IMR-90 (cell line): ENCODE measurements around the gene FGR. TPM values are rescaled to one million over a fixed set of nuclear protein-coding genes. Genes with fewer than 3 reads are reported as not detected.

Experiments
- ATAC-seq: fragments of 200-7000 bp; cut with Tn5 transposase; 2 replicates; pipeline ENCODE4 v1.9.1; 2020; ENCODE audit warnings: low read depth, mild to moderate bottlenecking, moderate library complexity
- BruUV-seq: library from RNA; stranded (reverse); fragments of 400-500 nt; replicated peaks from 2 replicates; lab custom pipeline; 2021; lab: Mats Ljungman, UMichigan
- CTCF ChIA-PET: fragments of 300-600 bp; formaldehyde crosslinking; extraction: SDS; loops from one replicate; lab custom pipeline; 2021; ENCODE audit warnings: antibody characterized with exemption; lab: Yijun Ruan, JAX
- POLR2A ChIA-PET: fragments of 300-600 bp; sonication (Branson Sonifier 250); formaldehyde crosslinking; loops from one replicate; lab custom pipeline; 2022; ENCODE audit warnings: antibody characterized with exemption; ENCODE audit not compliant: unreplicated experiment; lab: Charles Lee
- DNase-seq: peaks from one replicate; pipeline ENCODE4 v3.0.0; 2013
- H2AFZ ChIP-seq: replicated peaks from 2 replicates; pipeline ENCODE3; 2013; ENCODE audit warnings: low read length, mild to moderate bottlenecking; ENCODE audit not compliant: poor library complexity
- H2AK5ac ChIP-seq: 2 replicates; pipeline ENCODE4 v1.6.1; 2013; ENCODE audit warnings: low read depth, low read length, inconsistent platforms
- H2AK9ac ChIP-seq: replicated peaks from 2 replicates; pipeline ENCODE3; 2013; ENCODE audit warnings: mild to moderate bottlenecking, low read depth, low read length, moderate library complexity; ENCODE audit not compliant: poor library complexity
- H2BK120ac ChIP-seq: 2 replicates; pipeline ENCODE4 v1.6.1; 2013; ENCODE audit warnings: low read depth, low read length, inconsistent platforms
- H2BK15ac ChIP-seq: 3 replicates; pipeline ENCODE4 v1.6.1; 2013; ENCODE audit warnings: low read depth, low read length, inconsistent platforms
- H2BK20ac ChIP-seq: 2 replicates; pipeline ENCODE4 v1.6.1; 2013; ENCODE audit warnings: low read depth, mild to moderate bottlenecking, inconsistent platforms, low read length, moderate library complexity
- H2BK5ac ChIP-seq: 2 replicates; pipeline ENCODE4 v1.6.1; 2013; ENCODE audit warnings: mild to moderate bottlenecking, low read depth, low read length, inconsistent platforms; ENCODE audit not compliant: poor library complexity, severe bottlenecking
- H3K14ac ChIP-seq: replicated peaks from 2 replicates; pipeline ENCODE4 v1.6.1; 2013; ENCODE audit warnings: low read depth, low read length, inconsistent platforms
- H3K18ac ChIP-seq: 2 replicates; pipeline ENCODE4 v1.6.1; 2013; ENCODE audit warnings: low read depth, low read length, control low read depth
- H3K23ac ChIP-seq: 2 replicates; pipeline ENCODE4 v1.6.1; 2013; ENCODE audit warnings: low read depth, low read length, inconsistent platforms
- H3K27ac ChIP-seq: 2 replicates; pipeline ENCODE4 v1.5.1; 2013; ENCODE audit warnings: mild to moderate bottlenecking, control low read depth, low read length; ENCODE audit not compliant: insufficient read depth
- H3K27me3 ChIP-seq: 2 replicates; pipeline ENCODE4 v1.6.1; 2013; ENCODE audit warnings: low read length; ENCODE audit not compliant: control insufficient read depth, insufficient read depth
- H3K36me3 ChIP-seq: 2 replicates; pipeline ENCODE4 v1.6.1; 2013; ENCODE audit warnings: low read length, mixed read lengths; ENCODE audit not compliant: control insufficient read depth, insufficient read depth
- H3K4ac ChIP-seq: 2 replicates; pipeline ENCODE4 v1.6.1; 2013; ENCODE audit warnings: low read depth, low read length, inconsistent platforms
- H3K4me1 ChIP-seq: 2 replicates; pipeline ENCODE4 v1.6.1; 2013; ENCODE audit warnings: low read length, mixed read lengths; ENCODE audit not compliant: control insufficient read depth, insufficient read depth
- H3K4me2 ChIP-seq: 2 replicates; pipeline ENCODE4 v1.6.1; 2013; ENCODE audit warnings: low read depth, mild to moderate bottlenecking, control low read depth, low read length, moderate library complexity
- H3K4me3 ChIP-seq: 2 replicates; pipeline ENCODE4 v1.5.1; 2013; ENCODE audit warnings: low read depth, mild to moderate bottlenecking, control low read depth, low read length, moderate library complexity; ENCODE audit not compliant: insufficient read depth
- H3K56ac ChIP-seq: 2 replicates; pipeline ENCODE4 v1.6.1; 2013; ENCODE audit warnings: low read length, inconsistent platforms; ENCODE audit not compliant: insufficient read depth; ENCODE audit errors: extremely low read depth
- H3K79me1 ChIP-seq, 2 experiments: 2 replicates each; pipeline ENCODE4 v1.6.1; 2013; ENCODE audit warnings: low read length in 2 of 2, inconsistent platforms in 1 of 2, low read depth in 1 of 2
- H3K9ac ChIP-seq: 2 replicates; pipeline ENCODE4 v1.6.1; 2013; ENCODE audit warnings: low read depth, low read length, control low read depth
- H3K9me1 ChIP-seq: 2 replicates; pipeline ENCODE4 v1.6.1; 2013; ENCODE audit warnings: low read length, inconsistent platforms; ENCODE audit not compliant: insufficient read depth
- H3K9me3 ChIP-seq: 2 replicates; pipeline ENCODE4 v1.6.1; 2013; ENCODE audit warnings: low read length; ENCODE audit not compliant: control insufficient read depth, insufficient read depth
- H4K20me1 ChIP-seq: 2 replicates; pipeline ENCODE4 v1.6.1; 2013; ENCODE audit warnings: low read length, inconsistent platforms; ENCODE audit not compliant: insufficient read depth
- H4K5ac ChIP-seq: 2 replicates; pipeline ENCODE4 v1.6.1; 2013; ENCODE audit warnings: mild to moderate bottlenecking, low read depth, low read length, control low read depth
- H4K8ac ChIP-seq, 2 experiments: 2 replicates each; pipeline ENCODE4 v1.6.1; 2013; ENCODE audit warnings: low read depth in 2 of 2, low read length in 2 of 2, control low read depth in 1 of 2, inconsistent platforms in 1 of 2
- H4K91ac ChIP-seq: 2 replicates; pipeline ENCODE4 v1.6.1; 2013; ENCODE audit warnings: low read depth, low read length, inconsistent platforms; ENCODE audit not compliant: insufficient read depth
- FOS ChIP-seq: fragments of 150-350 bp; IDR thresholded peaks from 2 replicates; pipeline ENCODE4 v1.6.1; 2016; ENCODE audit warnings: low read depth, low read length
- MAZ ChIP-seq: IDR thresholded peaks from 2 replicates; pipeline ENCODE4 v1.6.1; 2012; ENCODE audit warnings: low read depth, mild to moderate bottlenecking, low read length, improper control_type of control experiment, moderate library complexity, borderline replicate concordance
- SMC3 ChIP-seq: fragments of 150-350 bp; IDR thresholded peaks from 2 replicates; pipeline ENCODE4 v1.6.1; 2016; ENCODE audit warnings: low read depth, mild to moderate bottlenecking, antibody characterized with exemption, low read length, moderate library complexity
- WGBS, 2 experiments: methylation state at CpG; one replicate each; pipeline versions ENCODE4 v1.1.5 to v1.1.7; 2013; ENCODE audit warnings: missing lambda C conversion rate in 2 of 2; ENCODE audit not compliant: insufficient read length in 1 of 2; ENCODE audit errors: extremely low coverage in 2 of 2; 5-methylcytosine and 5-hydroxymethylcytosine counted together
- dilution Hi-C: fragments of 300-500 bp; cut with HindIII; formaldehyde crosslinking; loops from one replicate; pipeline ENCODE4 v1.14.3; 2018; ENCODE audit warnings: low sequenced_read_pairs; ENCODE audit not compliant: unreplicated experiment
- in situ Hi-C: fragments of 300-500 bp; cut with MboI; formaldehyde crosslinking; loops from 3 replicates; pipeline ENCODE4 v1.14.3; 2019; ENCODE audit warnings: low sequenced_read_pairs, inconsistent platforms, mixed read lengths
- intact Hi-C: fragments of 100-400 bp; cut with micrococcal nuclease; formaldehyde crosslinking; loops from 2 replicates; pipeline ENCODE4 v1.10.0; 2022
- polyA plus RNA-seq, 3 experiments: library from polyadenylated mRNA; depleted of rRNA; stranded (reverse); fragments of >200 nt; gene quantifications; 2 replicates each; pipeline ENCODE4 v1.2.3, GENCODE V29; 2012; ENCODE audit warnings: low replicate concordance in 1 of 3
- total RNA-seq: library from RNA; depleted of rRNA; stranded (reverse); fragments of >200 nt; gene quantifications from 2 replicates; pipeline ENCODE4 v1.2.3, GENCODE V29; 2012

The FGR gene
- total and polyA plus RNA-seq, 2 of the 4 experiments (the other 2 are of a cell fraction) = not detected

DNA sequence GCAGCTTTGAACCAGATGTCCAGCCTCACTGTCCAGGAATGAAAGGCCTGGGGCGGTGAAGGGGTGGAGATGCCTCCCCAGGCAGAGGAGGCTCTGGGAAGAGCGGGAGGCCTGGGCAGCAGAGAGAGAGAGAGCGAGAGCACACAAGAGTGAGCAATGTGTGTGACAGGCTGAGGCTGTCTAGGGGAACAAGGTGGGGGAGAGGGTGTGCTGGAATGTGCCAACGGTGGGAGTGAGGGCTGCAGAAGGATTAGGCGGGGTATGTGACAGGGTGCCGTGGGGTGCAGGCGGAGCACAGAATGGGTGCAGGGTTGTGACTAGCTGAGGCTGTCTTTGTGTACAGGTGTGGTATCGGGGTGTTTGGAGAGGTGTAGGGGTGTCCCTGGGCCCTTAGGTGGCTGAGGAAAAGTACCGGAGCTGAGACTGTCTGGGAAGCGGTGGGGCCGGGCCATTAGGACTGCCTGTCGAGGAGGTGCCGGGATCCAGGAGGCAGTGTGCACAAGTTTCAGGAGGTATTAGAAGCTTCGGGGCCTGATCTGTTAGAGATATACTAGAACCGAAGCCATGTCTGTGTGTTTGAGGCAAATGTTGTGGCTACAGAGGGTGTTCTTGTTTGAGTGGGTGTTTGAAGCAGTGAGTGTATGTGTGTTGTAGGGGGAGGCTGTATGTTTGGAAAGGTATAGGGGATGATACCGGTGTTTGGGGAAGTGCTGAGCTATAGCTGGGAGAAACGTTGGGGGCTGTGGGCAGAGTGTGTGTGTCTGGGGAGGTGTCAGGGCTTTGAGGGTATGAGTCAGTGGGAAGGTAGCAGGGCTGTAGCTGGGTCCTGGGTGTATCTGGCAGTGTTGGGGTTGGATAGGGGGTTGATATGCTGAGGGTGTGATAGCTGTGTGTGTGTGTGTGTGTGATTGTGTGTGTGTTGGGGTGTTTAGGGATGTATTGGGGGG lies 40.1 kb downstream of the FGR start:
- BruUV-seq = no TSS peak
- intact Hi-C loops = no loop called here
- H4K91ac ChIP-seq = 0 out of 2 replicates have a peak overlapping the region, but pooled peaks have one; percentile 0
- H3K9me3 ChIP-seq = no peaks in the 10 kb centered on the region
- 0 out of 2 replicates have a peak overlapping the region, but pooled peaks have one; percentile 7 for H2BK20ac ChIP-seq
- H3K27me3 ChIP-seq = no peaks in the 10 kb centered on the region
- dilution Hi-C loops = no loop called here
- no peak overlapping the region for H3K27ac ChIP-seq
- TF ChIP-seq MAZ = peak; percentile 44; the same call in 1 of the 2 replicates
- no peak for TF ChIP-seq SMC3
- 0 out of 2 replicates have a peak, but pooled peaks have one; percentile 21 for TF ChIP-seq FOS
- ATAC-seq = peak; percentile 28
- H2AFZ ChIP-seq = peak overlapping the region; percentile 16
- H4K5ac ChIP-seq = no peak overlapping the region
- H3K56ac ChIP-seq = no peak overlapping the region
- H2AK5ac ChIP-seq = peak overlapping the region; percentile 93
- H3K23ac ChIP-seq = peak overlapping the region; percentile 84
- peaks cover 48 to 98% of the 10 kb centered on the region in 2 experiments for H3K79me1 ChIP-seq
- H2BK15ac ChIP-seq = no peak overlapping the region
- peaks cover 71% of the 10 kb centered on the region for H3K4me1 ChIP-seq
- H4K8ac ChIP-seq = peak overlapping the region in 1 of 2 experiments; percentile 12; a peak in 1 of 4 replicates
- ChIA-PET POLR2A (no interaction called here), CTCF (interaction anchor here (1.5 kb wide), 1 partner anchor 38 kb away, joined by 5 read pairs; no protein-coding TSS in a partner anchor)
- peak; percentile 57 for DNase-seq
- H2BK5ac ChIP-seq = peak overlapping the region; percentile 43
- H3K9ac ChIP-seq = no peak overlapping the region
- no peak overlapping the region for H3K4me3 ChIP-seq
- peak overlapping the region; percentile 6; the same call in 1 of the 2 replicates for H2BK120ac ChIP-seq
- peaks cover 93% of the 10 kb centered on the region for H4K20me1 ChIP-seq
- H2AK9ac ChIP-seq = peak overlapping the region; percentile 94
- H3K14ac ChIP-seq = peak overlapping the region; percentile 60
- peak overlapping the region; percentile 16; the same call in 1 of the 2 replicates for H3K4me2 ChIP-seq
- peaks cover 38% of the 10 kb centered on the region for H3K9me1 ChIP-seq
- H3K36me3 ChIP-seq = peaks cover 3% of the 10 kb centered on the region; the same call in 1 of the 2 replicates
- H3K4ac ChIP-seq = peak overlapping the region; percentile 71
- in situ Hi-C loops = no loop called here
- WGBS, 2 experiments = 61% methylated on average over 9 of the region's 17 CpGs; no CpG with 5 or more reads in 1 of the 2 experiments
- H3K18ac ChIP-seq = no peak overlapping the region
